Tibial nerve (tissue), 4 donors: Measurements from ENCODE around the gene MFAP3. TPM values are rescaled to one million over a fixed set of nuclear protein-coding genes. Genes with fewer than 3 reads are reported as not detected.
A peak's percentile ranks its signal among the peaks of the same experiment; 100 is the strongest.

Experiments used
- DNase-seq, 2 donors: peaks; one replicate each; pipeline ENCODE4 v3.0.0-alpha.2; 2019; ENCODE audit warnings: low spot score in 2 of 2
- H3K27ac ChIP-seq, 4 donors: fragments of 200-600 bp; sonication (generic) in 3 of 4; one replicate each; pipeline ENCODE4 v1.5.1; 2017 to 2019; ENCODE audit warnings: mild to moderate bottlenecking in 1 of 4
- H3K27me3 ChIP-seq, 2 donors: fragments of 200-600 bp; sonication (generic) in 1 of 2; one replicate each; pipeline versions ENCODE4 v1.5.1 to v1.6.0; 2017 to 2019
- H3K36me3 ChIP-seq, 3 donors: fragments of 200-600 bp; sonication (generic); one replicate each; pipeline ENCODE4 v1.5.1; 2018 to 2019
- H3K4me1 ChIP-seq, 4 donors: fragments of 200-600 bp; sonication (generic) in 3 of 4; one replicate each; pipeline ENCODE4 v1.5.1; 2017 to 2019
- H3K4me3 ChIP-seq, 4 donors: fragments of 200-600 bp; sonication (generic) in 3 of 4; one replicate each; pipeline ENCODE4 v1.5.1; 2017 to 2019; ENCODE audit warnings: mild to moderate bottlenecking in 1 of 4, moderate library complexity in 1 of 4
- H3K9me3 ChIP-seq, 4 donors: fragments of 200-600 bp; sonication (generic) in 3 of 4; one replicate each; pipeline ENCODE4 v1.5.1; 2017 to 2019
- EP300 ChIP-seq, 2 donors: sonication (generic); formaldehyde crosslinking; IDR thresholded peaks; one replicate each; pipeline ENCODE4 v1.6.1; 2017; ENCODE audit warnings: antibody characterized with exemption in 2 of 2, mild to moderate bottlenecking in 1 of 2
- POLR2A ChIP-seq, 2 donors: fragments of 450-650 bp; IDR thresholded peaks; one replicate each; pipeline ENCODE4 v1.6.1; 2017; ENCODE audit warnings: antibody characterized with exemption in 2 of 2, mild to moderate bottlenecking in 2 of 2, moderate library complexity in 2 of 2
- WGBS, 2 donors: methylation state at CpG; one replicate each; pipeline ENCODE4 v1.1.5; 2018; 5-methylcytosine and 5-hydroxymethylcytosine counted together
- total RNA-seq, 4 donors: library from RNA; depleted of rRNA; stranded (reverse); fragments of >200 nt; gene quantifications; one replicate each; pipeline ENCODE4 v1.1.0, GENCODE V29; 2016
- TF ChIP-seq, protein P1 (sequence below), 5 experiments: fragments of 200-600 bp in 3 of 5; fragments of 450-650 bp in 2 of 5; sonication (generic) in 3 of 5; IDR thresholded peaks; one replicate each; pipeline ENCODE4 v1.5.1; 2016 to 2019; ENCODE audit warnings: antibody characterized with exemption in 5 of 5, mild to moderate bottlenecking in 3 of 5, moderate library complexity in 2 of 5

The MFAP3 gene
- 10 to 100 TPM; 15.7 to 45.9 (median 36.4) TPM for total RNA-seq

DNA sequence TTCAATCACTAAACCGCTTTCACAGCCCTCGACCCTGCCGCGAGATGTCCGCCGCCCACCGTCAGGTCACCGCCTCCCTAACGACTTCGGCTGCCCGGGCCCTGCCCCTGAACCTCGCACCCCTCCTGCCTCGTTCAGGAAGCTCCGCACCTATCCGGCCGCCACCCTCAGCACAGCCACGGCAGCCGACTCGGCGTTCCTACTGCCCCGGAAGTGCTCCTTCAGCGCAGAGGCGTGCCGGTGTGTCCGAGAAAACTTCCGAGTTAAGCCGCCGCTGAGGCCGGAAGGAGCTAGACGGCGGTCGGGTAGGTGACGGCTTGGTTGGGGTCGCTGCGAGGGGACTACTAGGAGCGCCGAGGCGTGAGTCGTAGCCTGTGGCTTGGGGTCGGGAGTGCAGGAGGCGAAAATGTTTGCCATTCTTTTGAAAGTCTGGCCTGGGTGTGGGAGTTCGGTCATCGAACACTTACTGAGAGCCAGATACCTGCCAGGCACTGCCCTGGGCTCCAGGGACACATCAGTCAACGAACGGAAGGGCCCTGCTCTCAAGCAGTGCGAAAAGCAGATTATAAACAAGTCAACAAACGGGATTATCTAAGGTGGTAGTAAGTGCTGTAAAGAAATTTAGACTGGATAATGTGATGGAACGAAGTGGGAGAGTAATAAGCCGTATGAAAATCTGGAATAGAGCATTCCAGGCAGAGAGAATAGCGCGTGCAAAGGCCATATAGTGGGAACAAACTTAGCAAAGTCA lies at the start of gene MFAP3, which contains the start of gene FAM114A2:
MFAP3 (plus strand) TSS at position 261 of the 751 bp plus-strand sequence. CDS start 10,756 bp downstream, outside the sequence.
FAM114A2 (minus strand) TSS at position 204 of the 751 bp plus-strand sequence. CDS start 3,957 bp downstream, outside the sequence.
- no peaks in the 10 kb centered on the region for H3K27me3 ChIP-seq
- DNase-seq: peak; percentile 65 to 72
- 1% methylated on average over 38 to 49 of the region's 51 CpGs for WGBS, 2 donors
- peak within 1 kb of the TSS; percentile 51 to 74 (median 71) for H3K4me3 ChIP-seq
- no peaks in the 10 kb centered on the region for H3K9me3 ChIP-seq
- TF ChIP-seq EP300 (IDR thresholded peaks at IDR 0.05) (peak; percentile 65 to 94), POLR2A (IDR thresholded peaks at IDR 0.05) (peak; percentile 55 to 67)
- TF ChIP-seq, protein P1, sequence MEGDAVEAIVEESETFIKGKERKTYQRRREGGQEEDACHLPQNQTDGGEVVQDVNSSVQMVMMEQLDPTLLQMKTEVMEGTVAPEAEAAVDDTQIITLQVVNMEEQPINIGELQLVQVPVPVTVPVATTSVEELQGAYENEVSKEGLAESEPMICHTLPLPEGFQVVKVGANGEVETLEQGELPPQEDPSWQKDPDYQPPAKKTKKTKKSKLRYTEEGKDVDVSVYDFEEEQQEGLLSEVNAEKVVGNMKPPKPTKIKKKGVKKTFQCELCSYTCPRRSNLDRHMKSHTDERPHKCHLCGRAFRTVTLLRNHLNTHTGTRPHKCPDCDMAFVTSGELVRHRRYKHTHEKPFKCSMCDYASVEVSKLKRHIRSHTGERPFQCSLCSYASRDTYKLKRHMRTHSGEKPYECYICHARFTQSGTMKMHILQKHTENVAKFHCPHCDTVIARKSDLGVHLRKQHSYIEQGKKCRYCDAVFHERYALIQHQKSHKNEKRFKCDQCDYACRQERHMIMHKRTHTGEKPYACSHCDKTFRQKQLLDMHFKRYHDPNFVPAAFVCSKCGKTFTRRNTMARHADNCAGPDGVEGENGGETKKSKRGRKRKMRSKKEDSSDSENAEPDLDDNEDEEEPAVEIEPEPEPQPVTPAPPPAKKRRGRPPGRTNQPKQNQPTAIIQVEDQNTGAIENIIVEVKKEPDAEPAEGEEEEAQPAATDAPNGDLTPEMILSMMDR (IDR thresholded peaks at IDR 0.05): no peak
- peaks cover 0 to 65% (median 13%) of the 10 kb centered on the region in 4 donors for H3K4me1 ChIP-seq
- H3K27ac ChIP-seq: peak within 1 kb of the TSS; percentile 69 to 86 (median 80)
- no peaks in the 10 kb centered on the region for H3K36me3 ChIP-seq

DNA sequence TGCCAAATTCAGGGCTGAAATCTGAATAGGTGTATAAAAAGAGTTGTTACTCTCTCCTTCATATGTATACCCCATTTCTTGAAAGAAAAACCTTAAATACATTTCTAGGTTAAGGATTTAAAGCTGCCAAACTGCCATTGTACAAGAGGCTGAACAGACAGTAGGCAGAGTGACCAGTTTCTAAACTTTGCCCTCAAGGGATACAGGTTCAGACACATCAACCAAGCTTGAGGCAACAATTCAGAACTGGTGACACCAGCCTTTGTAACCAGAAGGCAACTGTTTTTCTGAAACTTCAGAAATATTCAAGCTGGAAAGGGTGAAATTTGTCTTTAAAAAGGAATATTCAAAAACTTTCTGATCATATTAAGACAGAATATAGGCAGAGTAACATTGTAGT lies 47.6 kb upstream of the MFAP3 start:
- Histone ChIP-seq H3K9me3 (no peaks in the 10 kb centered on the region), H3K27me3 (no peaks in the 10 kb centered on the region), H3K36me3 (peaks cover 0 to 22% (median 0%) of the 10 kb centered on the region in 3 donors), H3K4me1 (no peaks in the 10 kb centered on the region), H3K27ac (no peak overlapping the region), H3K4me3 (no peak overlapping the region)
- TF ChIP-seq, protein P1 (IDR thresholded peaks at IDR 0.05): no peak
- TF ChIP-seq EP300 (IDR thresholded peaks at IDR 0.05) (no peak), POLR2A (IDR thresholded peaks at IDR 0.05) (no peak)
- DNase-seq: no peak

DNA sequence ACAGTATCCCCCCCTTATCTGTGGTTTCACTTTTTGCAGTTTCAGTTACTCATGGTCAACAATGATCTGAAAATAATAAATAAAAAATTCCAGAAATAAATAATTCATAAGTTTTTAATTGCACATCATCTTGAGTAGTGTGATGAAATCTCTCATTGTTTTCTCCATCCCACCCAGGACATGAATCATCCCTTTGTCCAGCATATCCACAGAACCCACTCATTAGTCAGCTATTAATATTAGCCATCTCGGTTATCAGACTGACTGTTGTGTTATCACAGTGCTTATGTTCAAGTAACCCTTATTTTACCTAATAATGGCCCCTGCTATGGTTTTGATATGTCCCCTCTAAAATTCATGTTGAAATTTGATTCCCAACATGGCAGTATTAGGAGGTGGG lies 40.8 kb upstream of the MFAP3 start:
- peaks cover 0 to 49% (median 0%) of the 10 kb centered on the region in 3 donors for H3K36me3 ChIP-seq
- H3K4me1 ChIP-seq: peaks cover 0 to 6% (median 0%) of the 10 kb centered on the region in 4 donors
- WGBS, 2 donors: 43 to 54% methylated on average over 1 of the region's 1 CpG
- H3K9me3 ChIP-seq: no peaks in the 10 kb centered on the region
- no peak for DNase-seq
- no peaks in the 10 kb centered on the region for H3K27me3 ChIP-seq
- H3K4me3 ChIP-seq: no peak overlapping the region
- TF ChIP-seq POLR2A (IDR thresholded peaks at IDR 0.05): no peak
- no peak for TF ChIP-seq EP300 (IDR thresholded peaks at IDR 0.05)
- TF ChIP-seq, protein P1 (IDR thresholded peaks at IDR 0.05): no peak
- no peak overlapping the region for H3K27ac ChIP-seq

DNA sequence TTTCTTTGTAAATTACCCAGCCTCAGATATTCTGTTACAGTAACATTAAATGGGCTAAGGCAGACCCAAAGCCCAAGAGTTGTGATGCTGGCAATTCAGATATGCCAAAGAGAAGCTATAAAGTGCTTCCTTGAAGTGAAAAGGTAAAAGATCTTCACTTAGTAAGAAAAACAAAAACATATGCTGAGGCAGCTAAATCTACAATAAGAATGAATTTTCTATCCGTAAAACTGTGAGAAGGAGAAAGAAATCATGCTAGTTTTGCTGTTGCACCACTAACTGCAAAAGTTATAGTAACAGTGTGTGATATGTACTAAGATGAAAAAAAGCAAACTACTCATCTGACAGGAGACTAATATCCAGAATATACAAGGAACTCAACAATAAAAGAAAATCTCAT lies 40.0 kb upstream of the MFAP3 start:
- no peak for DNase-seq

More for the DNA sequence above, 40.0 kb upstream of the MFAP3 start:
- no peaks in the 10 kb centered on the region for H3K27me3 ChIP-seq
- H3K4me1 ChIP-seq: peaks cover 0 to 6% (median 0%) of the 10 kb centered on the region in 4 donors
- peaks cover 0 to 46% (median 0%) of the 10 kb centered on the region in 3 donors for H3K36me3 ChIP-seq
- 96 to 100% methylated on average over 1 of the region's 1 CpG for WGBS, 2 donors
- no peaks in the 10 kb centered on the region for H3K9me3 ChIP-seq
- TF ChIP-seq EP300 (IDR thresholded peaks at IDR 0.05): no peak
- TF ChIP-seq, protein P1 (IDR thresholded peaks at IDR 0.05): no peak
- TF ChIP-seq POLR2A (IDR thresholded peaks at IDR 0.05): no peak
- H3K27ac ChIP-seq: no peak overlapping the region
- no peak overlapping the region for H3K4me3 ChIP-seq
